Aortic smooth muscle cell (primary cell): ENCODE measurements around the gene LGI4. TPM values are rescaled to one million over a fixed set of nuclear protein-coding genes. Genes with fewer than 3 reads are reported as not detected.

Experiments used
- total RNA-seq: library from RNA; depleted of rRNA; stranded (reverse); fragments of >200 nt; gene quantifications from 2 replicates; pipeline ENCODE4 v1.2.3, GENCODE V29; 2014

LGI4 gene
- total RNA-seq: 0.06 and 0.13 TPM in 2 replicates

GRCh38 chr19:35134601-35135242 lies at the start of gene LGI4:
LGI4 (minus strand) TSS chr19:35135059; CDS start chr19:35134680, 379 bp downstream.

GRCh38 chr19:35154525-35155406 lies 19.9 kb upstream of the LGI4 start, which contains the start of gene FXYD5:
FXYD5 (plus strand) TSS chr19:35154735; CDS start chr19:35155551, 816 bp downstream.

GRCh38 chr19:35143231-35143715 lies 8.4 kb upstream of the LGI4 start, which contains the start of gene FXYD7:
FXYD7 (plus strand) TSS chr19:35143255; CDS start chr19:35143334, 79 bp downstream.

DNA sequence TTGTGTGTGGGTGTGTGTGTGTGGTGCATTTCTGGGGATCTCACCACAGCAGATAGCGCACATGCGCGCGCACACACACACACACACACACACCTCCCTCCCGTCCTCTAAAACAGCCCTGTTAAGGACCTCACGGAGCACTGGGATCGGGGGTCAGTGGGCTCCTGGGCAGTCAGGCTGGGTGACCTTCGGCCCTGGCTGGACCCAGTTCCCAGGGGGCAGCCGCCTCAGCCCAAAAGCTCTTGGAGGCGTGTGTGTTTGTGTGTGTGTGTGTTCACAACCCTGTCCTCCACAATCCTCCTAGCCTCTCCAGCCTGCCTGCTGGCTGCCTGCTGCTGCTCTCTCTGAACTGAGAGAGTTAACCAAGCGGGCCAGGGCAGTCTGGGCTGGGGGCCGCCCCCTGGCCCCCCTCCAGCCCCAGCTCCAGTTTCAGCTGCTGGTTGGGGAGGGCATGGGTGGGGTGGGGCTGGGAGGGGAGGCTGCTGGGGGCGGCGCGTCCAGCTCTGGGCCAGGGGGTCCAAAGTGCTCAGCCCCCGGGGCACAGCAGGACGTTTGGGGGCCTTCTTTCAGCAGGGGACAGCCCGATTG lies 3.5 kb upstream of the LGI4 start, which contains the start of gene FXYD1:
FXYD1 (plus strand) TSS at position 520 of the 588 bp plus-strand sequence. CDS start 1,256 bp downstream, outside the sequence.

DNA sequence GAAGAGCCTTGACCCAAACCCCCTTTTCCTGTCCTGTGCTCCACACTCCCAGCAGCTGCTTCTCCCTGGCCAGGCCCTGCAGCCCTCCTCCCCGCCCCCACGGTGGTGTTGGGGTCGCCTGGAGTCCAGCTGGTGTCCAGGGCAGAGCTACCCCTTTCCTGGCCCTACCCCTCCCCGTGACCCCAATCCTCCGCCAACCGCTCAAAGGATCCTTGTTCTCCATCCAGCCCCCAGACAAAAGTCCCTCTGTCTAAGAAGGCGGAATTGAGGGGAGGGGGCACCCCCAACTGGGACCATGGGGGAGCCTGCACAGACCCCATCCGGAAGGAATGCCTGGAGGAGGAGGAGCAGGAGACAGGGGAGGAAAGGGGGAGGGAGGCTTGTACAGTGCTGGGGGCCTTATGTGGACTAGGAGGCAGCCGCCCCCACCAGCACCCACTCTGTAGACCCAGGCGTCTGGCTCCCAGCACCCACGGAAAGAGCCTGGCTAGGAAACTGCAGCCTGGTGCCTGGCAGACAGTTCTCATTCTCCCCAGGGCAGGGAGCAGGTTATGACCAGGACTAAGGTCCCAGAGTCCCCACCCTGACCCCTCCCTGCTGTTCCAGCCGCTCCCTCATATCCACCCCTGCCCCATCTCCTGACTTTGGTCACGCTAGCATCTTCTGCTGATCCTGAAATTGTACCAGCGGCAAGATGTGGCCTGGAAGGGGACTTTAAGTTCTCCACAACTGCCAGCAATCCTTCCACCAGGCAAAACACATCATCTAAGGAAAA lies 19.5 kb downstream of the LGI4 start, which contains the start of gene FXYD3:
FXYD3 (plus strand) TSS at position 647 of the 775 bp plus-strand sequence. CDS start 3,554 bp downstream, outside the sequence.

Other genes starting within 250 kb of the LGI4 start
- gene ZNF30, start 208.2 kb downstream of the LGI4 start, total RNA-seq: 2.6 and 2.9 TPM in 2 replicates
- 4.0 and 4.4 TPM in 2 replicates for gene ZNF792, start 170.8 kb downstream of the LGI4 start, total RNA-seq
- 17.2 and 24.6 TPM in 2 replicates for gene GRAMD1A, start 134.7 kb downstream of the LGI4 start, total RNA-seq
- 16.1 and 32.8 TPM in 2 replicates for gene SCN1B, start 104.6 kb downstream of the LGI4 start, total RNA-seq
- 0.12 TPM in 1 of 2 replicates, not detected in the other for gene HPN, start 93.3 kb downstream of the LGI4 start, total RNA-seq
- gene FXYD3, start 19.2 kb downstream of the LGI4 start, total RNA-seq: not detected in 2 replicates
- 3.4 and 7.0 TPM in 2 replicates for gene FXYD1, start 3.8 kb upstream of the LGI4 start, total RNA-seq
- not detected in 2 replicates for gene FXYD7, start 8.2 kb upstream of the LGI4 start, total RNA-seq
- gene FXYD5, start 19.7 kb upstream of the LGI4 start, total RNA-seq: 35.1 and 39.1 TPM in 2 replicates
- gene FAM187B, start 93.7 kb upstream of the LGI4 start, total RNA-seq: not detected in 2 replicates
- gene LSR, start 113.9 kb upstream of the LGI4 start, total RNA-seq: 0.26 and 0.37 TPM in 2 replicates
- 45.8 and 51.1 TPM in 2 replicates for gene USF2, start 133.9 kb upstream of the LGI4 start, total RNA-seq
- gene HAMP, start 147.5 kb upstream of the LGI4 start, total RNA-seq: not detected in 2 replicates
- gene MAG, start 157.1 kb upstream of the LGI4 start, total RNA-seq: not detected in 2 replicates
- 0.40 and 0.56 TPM in 2 replicates for gene CD22, start 194.1 kb upstream of the LGI4 start, total RNA-seq
- not detected in 2 replicates for gene FFAR1, start 212.8 kb upstream of the LGI4 start, total RNA-seq
- gene FFAR3, start 223.4 kb upstream of the LGI4 start, total RNA-seq: not detected in 2 replicates
- not detected in 2 replicates for gene GPR42, start 236.0 kb upstream of the LGI4 start, total RNA-seq